Esophagus muscularis mucosa (tissue), 3 donors: ENCODE results near the gene NT5E.

Experiments
- POLR2A ChIP-seq: fragments of 450-650 bp; IDR thresholded peaks from one replicate; pipeline ENCODE4 v1.6.1; 2017; ENCODE audit warnings: antibody characterized with exemption, moderate library complexity, mild to moderate bottlenecking, low read depth
- POLR2AphosphoS5 ChIP-seq, 2 donors: sonication (generic); formaldehyde crosslinking; IDR thresholded peaks; one replicate each; pipeline ENCODE4 v1.6.1; 2017; ENCODE audit warnings: antibody characterized with exemption in 2 of 2
- TF ChIP-seq, protein P1 (sequence below), 3 experiments: fragments of 200-600 bp in 2 of 3; fragments of 450-650 bp in 1 of 3; sonication (generic) in 2 of 3; IDR thresholded peaks; one replicate each; pipeline ENCODE4 v1.5.1; 2017 to 2019; ENCODE audit warnings: antibody characterized with exemption in 3 of 3, mild to moderate bottlenecking in 2 of 3, moderate library complexity in 1 of 3

DNA sequence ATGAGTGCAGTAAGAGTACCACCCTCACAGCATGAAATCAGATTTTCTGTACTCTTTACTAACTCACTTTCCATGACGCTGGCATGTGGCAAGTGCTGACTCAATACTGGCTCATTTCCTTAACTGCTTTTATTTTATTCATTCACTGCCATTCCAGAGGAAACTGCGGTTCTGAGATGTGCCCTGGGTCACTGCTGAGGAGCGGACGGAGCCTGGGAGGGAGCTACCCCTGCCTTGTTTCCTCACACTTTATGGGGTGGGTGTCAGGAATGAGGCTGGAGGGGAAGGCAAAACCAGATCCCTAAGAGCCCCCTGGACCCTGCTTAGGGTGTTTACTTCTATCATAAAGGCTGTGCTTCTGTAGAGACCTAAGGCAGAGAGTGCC lies 14.4 kb downstream of the NT5E start:
- TF ChIP-seq POLR2A (no peak), POLR2AphosphoS5 (IDR thresholded peaks at IDR 0.05) (peak; percentile 30 to 46)
- TF ChIP-seq, protein P1, sequence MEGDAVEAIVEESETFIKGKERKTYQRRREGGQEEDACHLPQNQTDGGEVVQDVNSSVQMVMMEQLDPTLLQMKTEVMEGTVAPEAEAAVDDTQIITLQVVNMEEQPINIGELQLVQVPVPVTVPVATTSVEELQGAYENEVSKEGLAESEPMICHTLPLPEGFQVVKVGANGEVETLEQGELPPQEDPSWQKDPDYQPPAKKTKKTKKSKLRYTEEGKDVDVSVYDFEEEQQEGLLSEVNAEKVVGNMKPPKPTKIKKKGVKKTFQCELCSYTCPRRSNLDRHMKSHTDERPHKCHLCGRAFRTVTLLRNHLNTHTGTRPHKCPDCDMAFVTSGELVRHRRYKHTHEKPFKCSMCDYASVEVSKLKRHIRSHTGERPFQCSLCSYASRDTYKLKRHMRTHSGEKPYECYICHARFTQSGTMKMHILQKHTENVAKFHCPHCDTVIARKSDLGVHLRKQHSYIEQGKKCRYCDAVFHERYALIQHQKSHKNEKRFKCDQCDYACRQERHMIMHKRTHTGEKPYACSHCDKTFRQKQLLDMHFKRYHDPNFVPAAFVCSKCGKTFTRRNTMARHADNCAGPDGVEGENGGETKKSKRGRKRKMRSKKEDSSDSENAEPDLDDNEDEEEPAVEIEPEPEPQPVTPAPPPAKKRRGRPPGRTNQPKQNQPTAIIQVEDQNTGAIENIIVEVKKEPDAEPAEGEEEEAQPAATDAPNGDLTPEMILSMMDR (IDR thresholded peaks at IDR 0.05), result no peak
